D721Med (cell line): ENCODE results near the gene AGRN.
A peak's percentile ranks its signal among the peaks of the same experiment; 100 is the strongest.
"Not testable (repeated sequence)": the region's sequence is repeated elsewhere in the genome, so short reads cannot be mapped to it uniquely, and the experiment has no call there.

Experiments
- DNase-seq: peaks from one replicate; pipeline ENCODE4 v3.0.0; 2011; ENCODE audit warnings: low spot score; ENCODE audit not compliant: insufficient read length
- FAIRE-seq: peaks from 2 replicates; lab custom pipeline; 2011; peaks lifted over from hg19 to GRCh38; lab: Jason Lieb, UNC
- CTCF ChIP-seq: IDR thresholded peaks from 2 replicates; pipeline ENCODE4 v1.5.1; 2012; ENCODE audit warnings: mild to moderate bottlenecking, control low read depth; ENCODE audit not compliant: insufficient read depth; ENCODE audit errors: missing control alignments

The AGRN gene

GRCh38 chr1:1061682-1062345 lies 41.9 kb downstream of the AGRN start:
- TF ChIP-seq CTCF, result no peak
- FAIRE-seq, result no peak
- DNase-seq, result no peak

- no peak for TF ChIP-seq CTCF
- no peak for DNase-seq
- no peak for FAIRE-seq
Observed at GRCh38 chr1:1062348-1063163, 42.6 kb downstream of the AGRN start.

DNA sequence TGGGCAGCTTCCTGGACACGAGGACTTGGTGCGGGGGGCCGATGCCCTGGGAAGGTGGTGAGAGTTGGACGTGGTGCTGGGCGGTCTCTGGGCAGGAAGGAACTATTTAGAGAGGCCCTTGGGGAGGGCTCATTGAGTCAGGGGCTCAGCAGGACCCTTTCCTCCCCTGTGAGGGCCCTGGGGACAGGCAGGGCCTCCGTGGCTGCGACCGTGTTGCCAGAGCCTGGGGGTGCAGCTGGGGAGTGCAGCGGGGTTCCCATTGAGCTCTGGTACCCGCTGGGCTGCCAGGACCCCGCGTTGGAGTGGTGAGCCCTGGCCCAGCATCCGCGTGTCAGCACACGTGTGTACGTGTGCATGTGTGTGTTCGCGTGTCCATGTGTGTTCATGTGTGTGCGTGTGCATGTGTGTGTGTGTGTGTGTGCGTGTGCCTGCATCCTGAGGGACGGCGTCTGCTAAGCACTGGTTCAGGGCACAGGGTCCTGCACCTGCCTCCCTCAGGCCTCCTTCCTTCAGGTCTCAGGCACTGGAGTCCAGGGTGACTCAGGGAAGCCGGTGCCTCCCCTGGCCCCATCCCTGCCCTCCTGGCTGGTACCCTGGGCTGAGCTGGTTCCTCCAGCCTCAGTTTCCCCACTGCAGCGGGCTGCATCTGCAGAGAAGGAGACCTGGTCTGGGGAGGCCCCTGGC lies 43.5 kb downstream of the AGRN start:
- FAIRE-seq (no peak), DNase-seq (no peak)
- TF ChIP-seq CTCF, result no peak

DNA sequence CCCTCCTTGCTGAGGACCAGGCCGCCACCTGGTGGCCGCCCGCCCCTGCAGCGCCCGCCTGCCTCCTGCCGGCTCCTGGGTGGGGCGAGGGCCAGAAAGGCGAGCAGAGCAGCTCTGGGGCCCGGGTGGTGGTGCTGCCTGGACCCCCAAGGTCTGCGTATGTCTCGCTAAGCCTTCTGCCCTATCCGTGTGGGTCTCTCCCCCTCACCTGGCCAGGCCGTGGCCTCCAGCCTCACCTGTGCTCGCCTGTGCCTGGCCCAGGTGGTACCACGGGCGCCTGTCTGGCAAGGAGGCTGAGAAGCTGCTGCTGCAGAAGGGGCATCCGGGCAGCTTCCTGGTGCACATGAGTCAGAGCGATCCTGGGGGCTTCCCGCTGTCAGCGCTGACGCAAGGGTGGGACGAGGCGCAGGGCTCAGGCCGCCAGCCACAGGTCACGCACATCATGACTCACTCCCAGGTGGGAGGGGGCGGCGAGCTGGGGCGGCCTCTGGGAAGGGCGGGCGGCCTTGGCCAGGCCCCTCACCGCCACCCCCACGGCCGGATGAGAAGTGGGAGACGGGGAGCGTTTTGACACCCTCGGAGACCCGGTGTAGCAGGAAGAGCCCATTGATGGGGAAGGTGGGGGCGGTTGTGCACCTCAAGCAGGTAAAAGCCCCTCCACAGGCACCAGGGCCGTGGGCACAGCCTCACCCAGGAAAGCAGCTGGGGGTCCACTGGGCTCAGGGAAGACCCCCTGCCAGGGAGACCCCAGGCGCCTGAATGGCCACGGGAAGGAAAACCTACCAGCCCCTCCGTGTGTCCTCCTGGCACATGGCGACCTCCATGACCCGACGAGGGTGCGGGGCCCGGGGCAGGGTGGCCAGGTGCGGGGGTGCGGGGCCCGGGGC lies 44.3 kb downstream of the AGRN start:
- peak; percentile 54 for DNase-seq
- TF ChIP-seq CTCF, result peak; percentile 64
- no peak for FAIRE-seq

- no peak for FAIRE-seq
- no peak for TF ChIP-seq CTCF
- DNase-seq, result no peak
Observed at GRCh38 chr1:1065265-1065939, 45.5 kb downstream of the AGRN start.

DNA sequence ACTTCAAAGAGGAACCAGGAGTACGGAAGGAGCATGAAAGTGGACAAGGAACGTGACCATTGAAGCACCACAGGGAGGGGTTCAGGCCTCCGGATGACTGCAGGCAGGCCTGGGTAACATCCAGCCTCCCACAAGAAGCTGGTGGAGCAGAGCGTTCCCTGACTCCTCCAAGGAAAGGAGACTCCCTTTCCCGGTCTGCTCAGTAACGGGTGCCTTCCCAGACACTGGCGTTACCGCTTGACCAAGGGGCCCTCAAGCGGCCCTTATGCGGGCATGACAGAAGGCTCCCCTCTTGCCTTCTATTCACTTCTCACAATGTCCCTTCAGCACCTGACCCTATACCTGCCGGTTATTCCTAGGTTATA lies 46.0 kb downstream of the AGRN start:
- not testable (repeated sequence) for FAIRE-seq

More for the DNA sequence above, 46.0 kb downstream of the AGRN start:
- not testable (repeated sequence) for DNase-seq
